ENCODE results near the gene GSAP.

DNA sequence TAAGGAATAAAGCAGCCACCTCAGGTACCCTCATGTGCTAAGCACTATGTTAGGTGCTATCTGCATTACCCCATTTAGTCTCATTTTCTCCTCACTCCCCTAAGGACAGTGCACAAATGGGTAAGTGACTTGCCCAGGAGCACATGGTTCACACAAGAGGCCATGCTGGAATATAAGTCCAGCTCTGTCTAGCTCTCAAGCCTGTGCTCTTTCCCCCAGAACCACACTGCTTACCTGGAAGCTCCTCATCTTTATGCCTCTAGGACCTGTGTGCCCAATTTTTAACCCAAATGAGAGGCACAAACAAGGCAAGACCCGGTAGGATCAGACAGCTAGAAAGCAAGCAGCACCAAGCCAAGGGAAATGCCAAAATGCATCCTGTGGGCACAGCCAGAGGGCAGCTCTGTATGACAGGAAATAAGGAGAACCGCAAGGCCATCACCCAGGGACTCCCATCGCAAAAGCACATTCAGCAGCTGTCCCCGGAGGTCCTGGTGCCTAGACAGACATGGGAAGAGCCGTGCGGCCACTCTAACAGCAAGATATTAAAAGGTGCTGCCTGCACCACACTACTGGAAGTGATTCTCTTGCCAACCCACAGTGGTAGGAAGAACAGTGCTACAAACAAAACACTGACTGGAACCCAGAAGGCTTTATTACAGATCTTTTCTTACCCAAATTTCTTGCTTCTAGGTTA lies 88.1 kb downstream of the GSAP start:
- TF ChIP-seq CTCF (IDR thresholded peaks at IDR 0.05) = no peak
- TF ChIP-seq POLR2AphosphoS5 (IDR thresholded peaks at IDR 0.05; ENCODE audit: insufficient read depth in 1 of 2, low read depth in 1 of 2) = no peak
- no peak for TF ChIP-seq POLR2A (IDR thresholded peaks at IDR 0.05)
